HG03575 (cell line): ENCODE data around the gene SLC38A11.
"Not testable (repeated sequence)": the region's sequence is repeated elsewhere in the genome, so short reads cannot be mapped to it uniquely, and the experiment has no call there.

Experiments
- ATAC-seq: cut with Tn5 transposase; IDR thresholded peaks from one replicate; pipeline ENCODE4 v1.9.1; 2021; ENCODE audit not compliant: unreplicated experiment, insufficient number of reproducible peaks, low FRiP score; ENCODE audit errors: extremely low read depth

SLC38A11 gene

GRCh38 chr2:164859906-164860693 lies 95.2 kb downstream of the SLC38A11 start:
- not testable (repeated sequence) for ATAC-seq

GRCh38 chr2:164859251-164859818 lies 96.0 kb downstream of the SLC38A11 start:
- ATAC-seq: no peak

- ATAC-seq: no peak
Observed at GRCh38 chr2:164852086-164852485, 103.2 kb downstream of the SLC38A11 start.

- no peak for ATAC-seq
Observed at GRCh38 chr2:164850235-164850634, 105.1 kb downstream of the SLC38A11 start.

GRCh38 chr2:164849506-164849905 lies 105.8 kb downstream of the SLC38A11 start:
- ATAC-seq: no peak

GRCh38 chr2:164847981-164848741 lies 107.2 kb downstream of the SLC38A11 start:
- ATAC-seq: no peak

- no peak for ATAC-seq
Observed at GRCh38 chr2:164847291-164847690, 108.0 kb downstream of the SLC38A11 start.

GRCh38 chr2:164846276-164846675 lies 109.0 kb downstream of the SLC38A11 start:
- ATAC-seq: no peak
